GM19397 (cell line): Measurements from ENCODE around the gene PM20D1.
A peak's percentile ranks its signal among the peaks of the same experiment; 100 is the strongest.
"Not testable (repeated sequence)": the region's sequence is repeated elsewhere in the genome, so short reads cannot be mapped to it uniquely, and the experiment has no call there.

Experiments
- ATAC-seq: cut with Tn5 transposase; IDR thresholded peaks from one replicate; pipeline ENCODE4 v1.9.1; 2021; ENCODE audit warnings: mild to moderate bottlenecking, moderate library complexity; ENCODE audit not compliant: unreplicated experiment

The PM20D1 gene

GRCh38 chr1:205849619-205850355 is at the start of gene PM20D1:
Gene PM20D1 (minus strand): TSS chr1:205850132. CDS start chr1:205850072, 60 bp downstream.
- peak; percentile 98 for ATAC-seq

- ATAC-seq = no peak
Measured at GRCh38 chr1:205896351-205896750, 46.4 kb upstream of the PM20D1 start.

- ATAC-seq = not testable (repeated sequence)
Measured at GRCh38 chr1:205894119-205894518, 44.2 kb upstream of the PM20D1 start.

- not testable (repeated sequence) for ATAC-seq
Measured at GRCh38 chr1:205892175-205892574, 42.2 kb upstream of the PM20D1 start.

GRCh38 chr1:205891481-205891880 is 41.5 kb upstream of the PM20D1 start:
- ATAC-seq = not testable (repeated sequence)

GRCh38 chr1:205890631-205891030 is 40.7 kb upstream of the PM20D1 start:
- not testable (repeated sequence) for ATAC-seq

GRCh38 chr1:205889706-205890105 is 39.8 kb upstream of the PM20D1 start:
- ATAC-seq = not testable (repeated sequence)

- not testable (repeated sequence) for ATAC-seq
Measured at GRCh38 chr1:205889006-205889405, 39.1 kb upstream of the PM20D1 start.

GRCh38 chr1:205883792-205884191 is 33.9 kb upstream of the PM20D1 start:
- no peak for ATAC-seq

- no peak for ATAC-seq
Measured at GRCh38 chr1:205880923-205881322, 31.0 kb upstream of the PM20D1 start.

GRCh38 chr1:205879974-205880373 is 30.0 kb upstream of the PM20D1 start:
- ATAC-seq = no peak

GRCh38 chr1:205878026-205878425 is 28.1 kb upstream of the PM20D1 start:
- no peak for ATAC-seq

GRCh38 chr1:205873148-205873547 is 23.2 kb upstream of the PM20D1 start:
- ATAC-seq = not testable (repeated sequence)

- no peak for ATAC-seq
Measured at GRCh38 chr1:205870236-205870635, 20.3 kb upstream of the PM20D1 start.

- ATAC-seq = no peak
Measured at GRCh38 chr1:205861540-205861939, 11.6 kb upstream of the PM20D1 start.

- ATAC-seq = no peak
Measured at GRCh38 chr1:205858141-205858961, 8.4 kb upstream of the PM20D1 start.

GRCh38 chr1:205857501-205857900 is 7.6 kb upstream of the PM20D1 start:
- not testable (repeated sequence) for ATAC-seq

- ATAC-seq = no peak
Measured at GRCh38 chr1:205856433-205856832, 6.5 kb upstream of the PM20D1 start.

GRCh38 chr1:205852969-205853368 is 3.0 kb upstream of the PM20D1 start:
- no peak for ATAC-seq

GRCh38 chr1:205851993-205852392 is 2.1 kb upstream of the PM20D1 start:
- ATAC-seq = no peak

- ATAC-seq = no peak
Measured at GRCh38 chr1:205843036-205843859, 6.7 kb downstream of the PM20D1 start.
